HG02973 (cell line): ENCODE results near the gene SP140.
"Not testable (repeated sequence)": the region's sequence is repeated elsewhere in the genome, so short reads cannot be mapped to it uniquely, and the experiment has no call there.

Experiments
- ATAC-seq: cut with Tn5 transposase; IDR thresholded peaks from one replicate; pipeline ENCODE4 v1.9.1; 2021; ENCODE audit warnings: moderate library complexity; ENCODE audit not compliant: unreplicated experiment

SP140 gene

GRCh38 chr2:230325316-230326243, 100.0 kb downstream of the SP140 start:
- no peak for ATAC-seq

GRCh38 chr2:230326453-230327417, 101.2 kb downstream of the SP140 start, which contains the start of gene SP140L:
TSS of gene SP140L (plus strand) at chr2:230327193. CDS start at chr2:230327270, 77 bp downstream.
- peak; percentile 84 for ATAC-seq

- peak; percentile 73 for ATAC-seq
Observed at GRCh38 chr2:230327418-230328154, 102.0 kb downstream of the SP140 start.

- no peak for ATAC-seq
Observed at GRCh38 chr2:230328155-230328458, 102.6 kb downstream of the SP140 start.

GRCh38 chr2:230329946-230330605, 104.5 kb downstream of the SP140 start:
- no peak for ATAC-seq

GRCh38 chr2:230330725-230331124, 105.2 kb downstream of the SP140 start:
- ATAC-seq = no peak

- no peak for ATAC-seq
Observed at GRCh38 chr2:230335461-230335863, 109.9 kb downstream of the SP140 start.

GRCh38 chr2:230335864-230336506, 110.4 kb downstream of the SP140 start:
- no peak for ATAC-seq

- ATAC-seq = not testable (repeated sequence)
Observed at GRCh38 chr2:230341936-230342528, 116.5 kb downstream of the SP140 start.

- not testable (repeated sequence) for ATAC-seq
Observed at GRCh38 chr2:230343041-230343624, 117.6 kb downstream of the SP140 start.

GRCh38 chr2:230343747-230344146, 118.2 kb downstream of the SP140 start:
- no peak for ATAC-seq

GRCh38 chr2:230346465-230346864, 120.9 kb downstream of the SP140 start:
- no peak for ATAC-seq

GRCh38 chr2:230346921-230347533, 121.5 kb downstream of the SP140 start:
- ATAC-seq = no peak

GRCh38 chr2:230347659-230348305, 122.2 kb downstream of the SP140 start:
- peak; percentile 74 for ATAC-seq

- no peak for ATAC-seq
Observed at GRCh38 chr2:230348787-230349186, 123.3 kb downstream of the SP140 start.

- ATAC-seq = no peak
Observed at GRCh38 chr2:230356084-230356483, 130.5 kb downstream of the SP140 start.

- no peak for ATAC-seq
Observed at GRCh38 chr2:230358305-230358704, 132.8 kb downstream of the SP140 start.

- no peak for ATAC-seq
Observed at GRCh38 chr2:230360028-230360427, 134.5 kb downstream of the SP140 start.
